ENCODE measurements around the gene SEC31A.

The SEC31A gene

GRCh38 chr4:82811838-82812341 is 79.1 kb downstream of the SEC31A start:
- Histone ChIP-seq H3F3A (ENCODE audit: insufficient read depth, low read length) (no peaks in the 10 kb centered on the region), H3K27me3 (replicated peaks; ENCODE audit: insufficient read depth, low read length) (no peaks in the 10 kb centered on the region), H2AFZ (ENCODE audit: low read length) (no peak overlapping the region), H3K9me3 (replicated peaks; ENCODE audit: insufficient read depth, low read length) (no peaks in the 10 kb centered on the region), H3K36me3 (replicated peaks; ENCODE audit: insufficient read depth, low read length) (no peaks in the 10 kb centered on the region), H3K79me2 (ENCODE audit: low read length) (no peaks in the 10 kb centered on the region), H3K4me3 (ENCODE audit: low read length) (no peak overlapping the region), H3K9me2 (replicated peaks; ENCODE audit: insufficient read depth, low read length) (no peaks in the 10 kb centered on the region), H3K4me2 (ENCODE audit: low read depth, low read length) (no peak overlapping the region), H4K20me1 (ENCODE audit: insufficient read depth, low read length) (no peaks in the 10 kb centered on the region), H3K4me1 (ENCODE audit: low read length) (no peaks in the 10 kb centered on the region), H3K9ac (ENCODE audit: low read length) (no peak overlapping the region), H3K27ac (ENCODE audit: low read length) (no peak overlapping the region)
- DNase-seq = no peak
- TF ChIP-seq EZH2phosphoT487 (IDR thresholded peaks at IDR 0.05; ENCODE audit: low read length) (no peak), CTCF (IDR thresholded peaks at IDR 0.05; ENCODE audit: low read length) (no peak), EZH2 (optimal IDR thresholded peaks at IDR 0.05; ENCODE audit: low read depth, low read length) (no peak)

- no peak for DNase-seq
- Histone ChIP-seq H3K27ac (ENCODE audit: low read length) (no peak overlapping the region), H3K4me3 (ENCODE audit: low read length) (no peak overlapping the region), H3K27me3 (replicated peaks; ENCODE audit: insufficient read depth, low read length) (no peaks in the 10 kb centered on the region), H3K4me1 (ENCODE audit: low read length) (no peaks in the 10 kb centered on the region), H3K4me2 (ENCODE audit: low read depth, low read length) (no peak overlapping the region), H4K20me1 (ENCODE audit: insufficient read depth, low read length) (no peaks in the 10 kb centered on the region), H3K9ac (ENCODE audit: low read length) (no peak overlapping the region), H3K36me3 (replicated peaks; ENCODE audit: insufficient read depth, low read length) (no peaks in the 10 kb centered on the region), H3K79me2 (ENCODE audit: low read length) (no peaks in the 10 kb centered on the region), H3K9me3 (replicated peaks; ENCODE audit: insufficient read depth, low read length) (no peaks in the 10 kb centered on the region), H3F3A (ENCODE audit: insufficient read depth, low read length) (no peaks in the 10 kb centered on the region), H2AFZ (ENCODE audit: low read length) (no peak overlapping the region), H3K9me2 (replicated peaks; ENCODE audit: insufficient read depth, low read length) (no peaks in the 10 kb centered on the region)
- TF ChIP-seq CTCF (IDR thresholded peaks at IDR 0.05; ENCODE audit: low read length) (no peak), EZH2 (optimal IDR thresholded peaks at IDR 0.05; ENCODE audit: low read depth, low read length) (no peak), EZH2phosphoT487 (IDR thresholded peaks at IDR 0.05; ENCODE audit: low read length) (no peak)
Observed at GRCh38 chr4:82811392-82811791, 79.6 kb downstream of the SEC31A start.

GRCh38 chr4:82810176-82810575 is 80.8 kb downstream of the SEC31A start:
- TF ChIP-seq EZH2phosphoT487 (IDR thresholded peaks at IDR 0.05; ENCODE audit: low read length) = no peak
- TF ChIP-seq EZH2 (optimal IDR thresholded peaks at IDR 0.05; ENCODE audit: low read depth, low read length) = no peak
- no peak for TF ChIP-seq CTCF (IDR thresholded peaks at IDR 0.05; ENCODE audit: low read length)
- Histone ChIP-seq H3F3A (ENCODE audit: insufficient read depth, low read length) (no peaks in the 10 kb centered on the region), H3K9me2 (replicated peaks; ENCODE audit: insufficient read depth, low read length) (no peaks in the 10 kb centered on the region), H3K4me1 (ENCODE audit: low read length) (no peaks in the 10 kb centered on the region), H4K20me1 (ENCODE audit: insufficient read depth, low read length) (no peaks in the 10 kb centered on the region), H3K4me2 (ENCODE audit: low read depth, low read length) (no peak overlapping the region), H3K79me2 (ENCODE audit: low read length) (no peaks in the 10 kb centered on the region), H3K36me3 (replicated peaks; ENCODE audit: insufficient read depth, low read length) (no peaks in the 10 kb centered on the region), H2AFZ (ENCODE audit: low read length) (no peak overlapping the region), H3K4me3 (ENCODE audit: low read length) (no peak overlapping the region), H3K9me3 (replicated peaks; ENCODE audit: insufficient read depth, low read length) (no peaks in the 10 kb centered on the region), H3K27me3 (replicated peaks; ENCODE audit: insufficient read depth, low read length) (no peaks in the 10 kb centered on the region), H3K27ac (ENCODE audit: low read length) (no peak overlapping the region), H3K9ac (ENCODE audit: low read length) (no peak overlapping the region)
- DNase-seq = no peak
